ENCODE data around the gene ABHD1.

DNA sequence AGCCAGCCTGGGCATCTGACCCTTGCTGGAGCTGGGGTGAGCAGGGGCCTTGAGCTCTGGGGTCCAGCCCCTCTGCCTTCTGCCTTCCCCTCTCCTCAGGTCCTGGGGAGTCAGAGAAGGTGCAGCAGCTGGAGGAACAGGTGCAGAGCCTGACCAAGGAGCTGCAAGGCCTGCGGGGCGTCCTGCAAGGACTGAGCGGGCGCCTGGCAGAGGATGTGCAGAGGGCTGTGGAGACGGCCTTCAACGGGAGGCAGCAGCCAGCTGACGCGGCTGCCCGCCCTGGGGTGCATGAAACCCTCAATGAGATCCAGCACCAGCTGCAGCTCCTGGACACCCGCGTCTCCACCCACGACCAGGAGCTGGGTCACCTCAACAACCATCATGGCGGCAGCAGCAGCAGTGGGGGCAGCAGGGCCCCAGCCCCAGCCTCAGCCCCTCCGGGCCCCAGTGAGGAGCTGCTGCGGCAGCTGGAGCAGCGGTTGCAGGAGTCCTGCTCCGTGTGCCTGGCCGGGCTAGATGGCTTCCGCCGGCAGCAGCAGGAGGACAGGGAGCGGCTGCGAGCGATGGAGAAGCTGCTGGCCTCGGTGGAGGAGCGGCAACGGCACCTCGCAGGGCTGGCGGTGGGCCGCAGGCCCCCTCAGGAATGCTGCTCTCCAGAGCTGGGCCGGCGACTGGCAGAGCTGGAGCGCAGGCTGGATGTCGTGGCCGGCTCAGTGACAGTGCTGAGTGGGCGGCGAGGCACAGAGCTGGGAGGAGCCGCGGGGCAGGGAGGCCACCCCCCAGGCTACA lies 41.4 kb upstream of the ABHD1 start:
- TF ChIP-seq, protein P1, sequence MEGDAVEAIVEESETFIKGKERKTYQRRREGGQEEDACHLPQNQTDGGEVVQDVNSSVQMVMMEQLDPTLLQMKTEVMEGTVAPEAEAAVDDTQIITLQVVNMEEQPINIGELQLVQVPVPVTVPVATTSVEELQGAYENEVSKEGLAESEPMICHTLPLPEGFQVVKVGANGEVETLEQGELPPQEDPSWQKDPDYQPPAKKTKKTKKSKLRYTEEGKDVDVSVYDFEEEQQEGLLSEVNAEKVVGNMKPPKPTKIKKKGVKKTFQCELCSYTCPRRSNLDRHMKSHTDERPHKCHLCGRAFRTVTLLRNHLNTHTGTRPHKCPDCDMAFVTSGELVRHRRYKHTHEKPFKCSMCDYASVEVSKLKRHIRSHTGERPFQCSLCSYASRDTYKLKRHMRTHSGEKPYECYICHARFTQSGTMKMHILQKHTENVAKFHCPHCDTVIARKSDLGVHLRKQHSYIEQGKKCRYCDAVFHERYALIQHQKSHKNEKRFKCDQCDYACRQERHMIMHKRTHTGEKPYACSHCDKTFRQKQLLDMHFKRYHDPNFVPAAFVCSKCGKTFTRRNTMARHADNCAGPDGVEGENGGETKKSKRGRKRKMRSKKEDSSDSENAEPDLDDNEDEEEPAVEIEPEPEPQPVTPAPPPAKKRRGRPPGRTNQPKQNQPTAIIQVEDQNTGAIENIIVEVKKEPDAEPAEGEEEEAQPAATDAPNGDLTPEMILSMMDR (IDR thresholded peaks at IDR 0.05), result no peak
- no peak for TF ChIP-seq POLR2A (IDR thresholded peaks at IDR 0.05)

All from body of pancreas (tissue), 4 donors.